ENCODE data around the gene MB.
"Not testable (repeated sequence)": the region's sequence is repeated elsewhere in the genome, so short reads cannot be mapped to it uniquely, and the experiment has no call there.

Gene MB

GRCh38 chr22:35630387-35630793 lies 13.3 kb upstream of the MB start:
- no peak overlapping the region for H3K4me3 ChIP-seq (ENCODE audit: low read length)
- TF ChIP-seq ZNF274 (IDR thresholded peaks at IDR 0.05; ENCODE audit: low read depth, low read length), result no peak

- TF ChIP-seq ZNF274 (IDR thresholded peaks at IDR 0.05; ENCODE audit: low read depth, low read length), result no peak
- no peak overlapping the region for H3K4me3 ChIP-seq (ENCODE audit: low read length)
Observed at GRCh38 chr22:35629406-35630216, 12.5 kb upstream of the MB start.

DNA sequence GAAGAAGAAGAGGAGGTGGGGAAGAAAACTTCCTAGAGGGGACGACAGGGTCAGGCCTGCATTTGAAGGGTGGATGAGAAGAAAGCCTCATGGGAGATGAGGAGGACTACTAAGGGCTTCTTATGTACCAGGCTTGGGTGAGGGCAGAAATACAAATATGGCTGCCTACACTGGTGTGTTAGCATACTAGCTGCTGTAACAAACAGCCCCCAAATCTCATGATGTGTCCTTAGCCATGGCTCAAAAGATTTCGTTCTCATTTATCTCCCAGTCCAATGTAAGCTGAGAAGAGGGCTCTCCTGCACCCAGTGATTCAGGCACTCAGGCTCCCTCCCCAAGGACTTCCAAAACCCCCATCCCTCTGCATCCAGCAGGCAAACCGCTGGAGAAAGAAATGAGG lies 11.6 kb upstream of the MB start:
- H3K4me3 ChIP-seq (ENCODE audit: low read length), result no peak overlapping the region
- TF ChIP-seq ZNF274 (IDR thresholded peaks at IDR 0.05; ENCODE audit: low read depth, low read length), result no peak

DNA sequence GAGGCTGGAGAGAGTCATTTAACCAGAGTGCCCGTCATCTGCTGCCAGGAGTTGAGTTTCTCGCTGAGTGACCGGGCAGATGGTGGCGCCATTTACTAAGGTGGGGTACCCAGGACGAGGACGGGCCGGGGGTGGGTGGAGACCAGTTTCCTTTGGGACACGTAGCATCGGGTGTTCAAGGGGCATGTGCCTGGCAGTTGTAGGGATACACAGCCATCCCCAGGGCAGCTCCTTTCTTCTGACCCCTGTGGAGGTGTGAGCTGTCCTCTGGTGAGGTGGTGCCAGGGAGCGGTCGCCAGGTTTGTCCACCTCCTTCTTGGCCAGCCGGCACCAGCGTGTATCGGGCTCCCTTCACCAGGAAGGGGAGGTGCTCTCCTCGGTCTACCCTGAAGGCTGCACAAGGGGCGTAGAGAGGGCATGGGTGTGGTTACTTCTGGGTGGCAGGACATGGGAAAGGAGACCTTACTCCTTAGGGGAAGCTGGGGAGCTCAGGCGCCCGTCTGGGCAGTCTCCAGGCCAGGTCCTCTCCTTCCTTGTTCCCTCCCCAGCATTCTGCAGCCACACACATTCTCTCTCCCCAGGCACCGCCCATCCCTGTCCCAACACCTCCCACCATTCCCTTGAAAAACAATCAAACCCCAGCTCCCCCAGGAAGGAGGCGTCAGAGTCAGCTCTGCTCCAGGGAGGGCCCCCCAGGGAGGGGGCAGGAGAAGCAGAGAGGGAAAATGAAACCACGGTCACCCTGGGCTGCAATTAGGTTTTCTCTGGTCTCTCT lies 10.3 kb upstream of the MB start:
- no peak for TF ChIP-seq ZNF274 (IDR thresholded peaks at IDR 0.05; ENCODE audit: low read depth, low read length)
- H3K4me3 ChIP-seq (ENCODE audit: low read length), result peak overlapping the region; percentile 37; the same call in 1 of the 2 replicates

DNA sequence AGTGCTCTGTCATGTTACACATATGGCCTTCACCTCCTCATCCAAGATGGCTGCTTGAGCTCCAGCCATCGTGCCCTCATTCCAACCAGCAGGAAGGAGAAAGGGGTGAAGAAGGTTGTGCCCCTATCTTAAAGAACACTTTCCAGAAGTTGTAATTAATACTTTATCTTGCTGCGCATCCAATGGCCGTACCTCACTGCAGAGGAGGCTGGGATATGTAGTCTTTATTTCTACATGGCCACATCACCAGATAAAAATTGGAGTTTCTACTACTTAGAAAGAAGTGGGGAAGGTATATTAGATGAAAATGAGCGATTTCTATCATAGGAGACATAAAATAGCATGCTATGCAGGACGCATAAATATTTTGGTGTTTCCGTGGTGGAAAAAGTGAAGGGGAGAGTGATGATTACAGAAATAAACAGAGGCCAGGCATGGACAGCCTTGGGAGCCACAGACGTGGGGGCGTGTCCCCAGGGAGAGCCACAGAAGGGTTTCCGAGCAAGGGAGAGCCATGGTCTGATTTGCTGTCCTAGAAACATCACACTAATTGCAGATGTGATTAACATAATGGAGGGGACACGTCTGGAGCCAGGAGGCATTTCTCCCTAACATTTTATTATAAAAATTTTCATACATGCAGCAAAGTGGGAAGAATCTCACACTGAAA lies 8.8 kb upstream of the MB start:
- no peak for TF ChIP-seq ZNF274 (IDR thresholded peaks at IDR 0.05; ENCODE audit: low read depth, low read length)

DNA sequence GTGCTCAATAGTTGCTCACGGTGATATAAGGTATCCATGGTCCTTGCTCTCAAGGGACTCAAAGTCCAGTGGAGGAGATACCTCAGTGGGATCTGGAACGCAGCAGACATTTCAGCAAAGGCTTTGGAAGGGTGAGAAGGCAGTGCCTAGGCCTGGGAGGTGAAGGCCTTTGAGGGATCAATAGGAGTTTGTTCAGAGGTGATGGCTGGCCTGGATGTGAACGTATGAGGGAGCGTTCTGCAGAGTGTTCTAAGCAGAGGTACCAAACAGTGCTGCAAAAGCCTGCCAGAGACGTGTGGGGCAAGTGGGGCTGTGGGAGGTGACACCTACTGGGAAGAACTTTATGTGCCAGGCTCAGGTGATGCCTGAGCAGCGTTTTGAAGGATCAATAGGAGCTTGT lies 7.4 kb upstream of the MB start:
- TF ChIP-seq ZNF274 (IDR thresholded peaks at IDR 0.05; ENCODE audit: low read depth, low read length), result no peak

More for the DNA sequence above, 8.8 kb upstream of the MB start:
- H3K4me3 ChIP-seq (ENCODE audit: low read length), result no peak overlapping the region

GRCh38 chr22:35623885-35624284 lies 6.8 kb upstream of the MB start:
- not testable (repeated sequence) for H3K4me3 ChIP-seq (ENCODE audit: low read length)

More for the DNA sequence above, 7.4 kb upstream of the MB start:
- no peak overlapping the region for H3K4me3 ChIP-seq (ENCODE audit: low read length)

DNA sequence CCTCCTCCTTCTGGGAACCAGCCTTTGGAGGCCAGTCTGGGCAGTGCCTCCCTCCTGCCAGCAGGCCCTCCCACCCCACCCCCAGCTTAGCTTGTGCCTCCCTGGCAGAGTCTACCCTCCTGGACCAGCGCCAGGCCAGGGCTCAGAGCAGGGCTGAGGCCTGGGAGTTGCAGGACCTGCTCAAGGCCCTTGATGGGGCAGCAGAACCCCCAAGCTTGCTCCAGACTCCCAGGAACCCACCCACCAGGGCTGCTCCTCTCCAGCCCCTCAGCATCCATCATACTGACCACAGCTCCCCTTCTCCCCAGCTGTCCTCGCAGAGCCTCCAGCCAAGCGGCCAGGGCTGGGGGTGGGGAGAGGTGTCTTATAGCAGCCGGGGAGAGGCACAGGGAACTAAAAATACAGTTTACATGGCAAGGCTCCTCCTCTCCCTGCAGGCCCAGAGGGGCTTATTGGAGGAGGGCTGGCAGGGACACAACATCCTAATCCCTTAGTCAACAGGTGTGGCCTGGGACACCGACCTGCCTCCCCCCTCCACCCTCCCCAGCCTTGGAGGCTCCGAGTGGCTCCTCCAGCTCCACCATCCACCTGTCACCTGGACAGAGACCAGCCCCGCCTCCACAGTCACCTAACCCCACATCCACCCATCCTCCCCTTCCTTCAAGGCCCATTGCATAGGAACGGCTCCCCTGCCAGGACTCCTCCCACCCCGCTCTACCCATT lies 5.2 kb upstream of the MB start:
- TF ChIP-seq ZNF274 (IDR thresholded peaks at IDR 0.05; ENCODE audit: low read depth, low read length), result no peak
- no peak overlapping the region for H3K4me3 ChIP-seq (ENCODE audit: low read length)

DNA sequence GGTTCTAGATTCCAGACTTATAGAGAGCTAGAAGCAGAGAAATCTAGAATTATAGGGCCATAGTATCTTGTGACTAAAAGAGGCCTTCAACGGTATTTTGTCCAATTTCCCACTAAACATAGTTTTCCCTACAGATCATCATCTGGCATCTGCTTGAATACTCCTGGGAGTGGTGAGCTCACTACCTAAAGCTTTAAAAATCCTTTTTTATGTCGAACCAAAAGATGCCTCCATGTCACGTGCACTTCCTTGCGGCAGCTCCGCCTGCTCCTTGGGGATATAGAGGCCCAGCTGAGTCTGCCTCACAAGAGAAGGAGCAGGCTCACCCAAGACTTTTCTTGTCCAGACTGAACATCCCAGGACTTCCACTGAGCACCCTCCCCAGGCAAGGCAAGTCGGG lies 4.3 kb upstream of the MB start:
- no peak overlapping the region for H3K4me3 ChIP-seq (ENCODE audit: low read length)

DNA sequence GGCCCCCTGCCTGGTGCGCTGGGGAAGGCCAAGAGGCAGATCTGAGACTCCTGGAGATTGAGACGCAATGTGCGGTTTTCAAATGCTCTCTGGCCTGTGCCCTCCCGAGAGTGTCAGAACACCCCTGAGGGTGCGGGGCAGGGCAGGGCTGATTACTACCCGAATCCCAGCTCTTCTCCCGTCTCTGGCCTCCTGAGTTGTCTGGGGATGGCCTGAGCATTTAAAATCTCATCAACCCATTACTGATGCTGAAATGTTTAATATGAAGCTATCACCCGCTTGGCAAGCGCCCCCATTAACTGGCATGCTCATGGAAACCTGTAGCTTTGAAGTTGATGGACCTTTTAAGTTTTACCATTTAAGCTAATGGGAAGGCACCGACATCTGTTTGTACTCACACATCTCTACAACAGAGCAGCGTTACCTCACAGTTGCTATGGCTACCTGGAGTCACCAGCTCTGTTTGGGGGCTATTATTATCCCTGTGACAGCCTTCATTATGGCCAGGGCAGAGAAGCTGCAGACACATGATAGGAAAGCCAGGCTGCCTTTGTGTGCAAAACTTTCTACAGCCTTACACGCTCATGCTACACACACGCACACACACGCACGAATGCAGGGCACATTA lies 3.6 kb upstream of the MB start:
- TF ChIP-seq ZNF274 (IDR thresholded peaks at IDR 0.05; ENCODE audit: low read depth, low read length), result no peak

More for the DNA sequence above, 4.3 kb upstream of the MB start:
- no peak for TF ChIP-seq ZNF274 (IDR thresholded peaks at IDR 0.05; ENCODE audit: low read depth, low read length)

GRCh38 chr22:35619336-35620094 lies 2.4 kb upstream of the MB start:
- H3K4me3 ChIP-seq (ENCODE audit: low read length), result no peak overlapping the region
- TF ChIP-seq ZNF274 (IDR thresholded peaks at IDR 0.05; ENCODE audit: low read depth, low read length), result no peak

More for the DNA sequence above, 3.6 kb upstream of the MB start:
- no peak overlapping the region for H3K4me3 ChIP-seq (ENCODE audit: low read length)

- no peak for TF ChIP-seq ZNF274 (IDR thresholded peaks at IDR 0.05; ENCODE audit: low read depth, low read length)
- no peak overlapping the region for H3K4me3 ChIP-seq (ENCODE audit: low read length)
Observed at GRCh38 chr22:35618427-35619223, 1.5 kb upstream of the MB start.
